ENCODE results near the gene UNC13C. TPM values are rescaled to one million over a fixed set of nuclear protein-coding genes. Genes with fewer than 3 reads are reported as not detected.

Gene UNC13C
- total and polyA plus RNA-seq, 2 donors, result 0.04 to 9.9 TPM

Other genes starting within 250 kb of the UNC13C start
- gene WDR72, start 218.8 kb upstream of the UNC13C start, total RNA-seq, result 0.16 TPM
- gene WDR72, start 218.8 kb upstream of the UNC13C start, polyA plus RNA-seq, result 0.10 TPM

Measured in urinary bladder (tissue), 2 donors.